SHP77 treated with DMSO at 0.1 percent for 48 hours (cell line): ENCODE results near the gene CX3CL1.
A peak's percentile ranks its signal among the peaks of the same experiment; 100 is the strongest.

Experiments
- DNase-seq: peaks from one replicate; lab custom pipeline; 2025; lab: John Stamatoyannopoulos, UW

Gene CX3CL1

DNA sequence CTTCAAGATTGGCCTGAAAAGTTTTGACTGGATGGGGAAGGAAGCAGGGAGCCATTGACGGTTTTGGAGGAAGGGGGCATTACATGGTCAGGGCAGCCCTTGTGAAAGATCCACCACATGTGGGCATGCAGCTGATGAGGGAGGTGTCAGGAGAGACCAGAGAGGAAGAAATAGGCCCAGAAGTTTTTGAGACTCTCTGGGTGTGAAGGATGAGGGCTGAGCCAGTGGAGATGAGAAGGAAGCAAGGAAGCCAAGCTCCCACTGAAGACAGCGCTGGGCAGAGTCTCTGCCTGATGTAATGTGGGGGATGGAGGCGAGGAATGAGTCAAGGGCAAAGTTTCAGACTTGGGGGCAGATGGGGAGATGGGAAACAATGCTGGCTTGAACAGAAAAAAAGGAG lies 32.8 kb downstream of the CX3CL1 start:
- no peak for DNase-seq

GRCh38 chr16:57406881-57407280 lies 34.6 kb downstream of the CX3CL1 start:
- no peak for DNase-seq

- DNase-seq = no peak
Measured at GRCh38 chr16:57407521-57408353, 35.4 kb downstream of the CX3CL1 start.

- no peak for DNase-seq
Measured at GRCh38 chr16:57409065-57409464, 36.8 kb downstream of the CX3CL1 start.

GRCh38 chr16:57409870-57410587 lies 37.7 kb downstream of the CX3CL1 start:
- no peak for DNase-seq

DNA sequence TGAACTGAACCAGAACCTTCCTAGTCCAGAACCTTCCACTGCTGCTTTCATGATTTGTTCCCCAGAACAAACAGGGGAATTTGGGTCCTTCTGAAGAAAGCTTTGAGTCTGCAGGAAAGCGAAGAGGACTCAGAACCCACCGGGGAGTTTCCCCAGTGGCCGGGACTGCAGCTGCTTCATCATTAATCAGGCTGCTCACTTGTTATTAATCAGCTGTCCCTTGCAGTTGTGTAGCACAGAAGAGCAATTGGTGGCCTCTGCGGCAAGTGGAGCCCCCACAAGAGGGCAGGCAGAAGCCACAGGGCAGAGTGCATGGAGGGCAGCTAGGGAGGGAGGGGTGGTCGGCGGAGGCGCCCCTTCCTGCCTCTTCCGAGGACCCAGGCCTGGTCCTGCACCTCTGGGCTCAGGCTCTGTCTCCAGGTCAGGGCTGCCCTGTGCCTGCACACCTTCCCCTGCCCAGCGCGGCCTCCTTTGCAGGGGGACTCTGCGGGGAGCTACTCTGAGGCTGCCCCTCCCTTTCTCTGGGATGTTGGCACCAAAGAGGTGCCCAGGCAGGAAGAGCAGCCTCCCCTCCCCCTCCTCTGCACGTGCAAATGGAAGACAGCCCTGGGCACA lies 39.2 kb downstream of the CX3CL1 start:
- no peak for DNase-seq

- no peak for DNase-seq
Measured at GRCh38 chr16:57412584-57412983, 40.3 kb downstream of the CX3CL1 start.

- DNase-seq = no peak
Measured at GRCh38 chr16:57413301-57413730, 41.0 kb downstream of the CX3CL1 start.

GRCh38 chr16:57413733-57414132 lies 41.4 kb downstream of the CX3CL1 start:
- no peak for DNase-seq

- no peak for DNase-seq
Measured at GRCh38 chr16:57416084-57416483, 43.8 kb downstream of the CX3CL1 start.

GRCh38 chr16:57419506-57419905 lies 47.2 kb downstream of the CX3CL1 start:
- no peak for DNase-seq

DNA sequence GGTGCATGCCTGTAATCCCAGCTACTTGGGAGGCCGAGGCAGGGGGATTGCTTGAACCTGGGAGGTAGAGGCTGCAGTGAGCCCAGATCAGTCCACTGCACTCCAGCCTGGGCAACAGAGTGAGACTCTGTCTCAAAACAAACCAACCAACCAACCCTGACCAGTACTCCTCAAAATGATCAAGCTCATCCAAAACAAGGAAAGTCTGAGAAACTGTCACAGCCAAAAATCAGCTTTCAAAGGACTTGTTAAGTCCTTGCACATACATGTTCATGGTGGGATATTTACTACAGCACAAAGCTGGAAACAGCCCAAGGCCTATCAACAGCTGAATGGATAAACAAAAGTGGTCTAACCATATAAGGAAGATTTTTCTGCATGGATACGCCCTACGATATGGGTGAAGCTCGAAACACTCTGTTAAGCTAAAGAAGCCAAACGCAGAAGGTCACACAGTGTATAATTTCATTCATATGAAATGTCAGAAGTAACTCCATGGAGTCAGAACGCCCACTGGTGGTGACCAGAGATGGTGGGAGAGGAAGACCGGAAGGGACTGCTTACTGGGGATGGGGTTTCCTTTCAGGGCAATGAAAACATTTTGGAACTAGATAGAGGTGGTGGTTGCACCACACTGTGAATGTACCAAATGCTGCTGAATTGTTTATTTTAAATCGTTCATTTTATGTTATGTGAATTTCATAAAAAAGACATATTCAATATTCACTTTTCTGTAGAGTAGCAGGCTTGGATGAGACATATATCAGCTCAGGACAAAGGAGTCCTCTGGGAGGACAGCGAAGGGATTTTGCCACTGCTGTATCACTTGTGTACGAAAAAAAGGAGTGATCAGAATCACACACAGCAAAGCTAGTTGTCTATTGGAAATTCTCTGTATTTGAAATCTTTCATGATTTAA lies 50.0 kb downstream of the CX3CL1 start:
- peak; percentile 67 for DNase-seq

GRCh38 chr16:57423152-57423551 lies 50.9 kb downstream of the CX3CL1 start:
- no peak for DNase-seq

GRCh38 chr16:57424583-57424982 lies 52.3 kb downstream of the CX3CL1 start:
- DNase-seq = no peak

- no peak for DNase-seq
Measured at GRCh38 chr16:57426356-57426755, 54.1 kb downstream of the CX3CL1 start.

DNA sequence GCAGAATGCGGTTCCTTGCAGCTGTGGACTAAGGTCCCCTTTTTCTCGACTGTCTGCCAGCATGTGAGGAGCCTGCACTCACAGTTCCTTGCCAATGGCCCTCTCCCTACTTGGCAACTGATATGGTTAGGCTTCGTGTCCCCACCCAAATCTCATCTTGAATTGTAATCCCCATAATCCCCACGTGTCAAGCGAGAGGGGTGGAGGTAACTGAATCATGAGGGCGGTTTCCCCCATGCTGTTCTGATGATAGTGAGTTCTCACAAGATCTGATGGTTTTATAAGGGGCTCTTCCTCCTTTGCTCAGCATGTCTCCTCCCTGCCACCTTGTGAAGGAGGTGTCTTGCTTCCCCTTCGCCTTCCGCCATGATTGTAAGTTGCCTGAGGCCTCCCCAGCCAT lies 55.0 kb downstream of the CX3CL1 start:
- no peak for DNase-seq

DNA sequence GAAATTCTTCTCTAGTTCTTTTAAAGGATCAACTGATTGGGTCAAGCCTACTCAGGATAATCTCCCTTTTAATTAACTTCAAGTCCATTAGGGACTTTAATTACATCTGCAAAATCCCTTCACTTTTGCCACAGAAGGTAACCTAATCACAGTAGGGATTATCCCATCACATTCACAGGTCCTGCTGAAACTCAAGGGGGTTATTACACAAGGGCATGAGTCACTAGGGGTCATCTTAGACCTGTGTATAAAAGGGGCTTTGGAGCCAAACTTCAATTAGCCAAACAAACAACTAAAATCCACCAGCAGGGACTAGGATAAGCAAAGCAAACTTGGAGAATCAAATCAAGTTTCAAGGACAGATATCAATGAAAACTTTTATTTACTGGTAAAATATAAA lies 55.5 kb downstream of the CX3CL1 start:
- DNase-seq = no peak

GRCh38 chr16:57430955-57431354 lies 58.7 kb downstream of the CX3CL1 start:
- no peak for DNase-seq

DNA sequence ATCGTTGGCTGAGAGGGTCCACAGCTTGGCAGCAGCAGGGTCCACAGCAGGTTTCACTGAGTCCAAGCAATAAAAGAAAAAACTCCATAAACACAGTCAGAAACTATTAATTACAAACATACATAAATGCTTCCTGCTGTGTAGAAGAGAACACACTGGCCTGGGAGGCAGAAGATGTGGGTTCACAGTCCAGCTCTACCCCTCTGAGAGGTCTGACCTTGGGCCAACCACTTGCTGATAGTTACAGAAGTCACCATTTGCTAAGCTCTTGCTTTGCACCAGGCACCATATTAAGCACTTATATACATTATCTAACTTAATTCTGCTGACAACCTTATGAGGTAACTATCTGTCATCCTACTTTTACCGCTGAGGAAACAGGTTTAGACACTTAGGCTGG lies 60.2 kb downstream of the CX3CL1 start:
- DNase-seq = no peak

DNA sequence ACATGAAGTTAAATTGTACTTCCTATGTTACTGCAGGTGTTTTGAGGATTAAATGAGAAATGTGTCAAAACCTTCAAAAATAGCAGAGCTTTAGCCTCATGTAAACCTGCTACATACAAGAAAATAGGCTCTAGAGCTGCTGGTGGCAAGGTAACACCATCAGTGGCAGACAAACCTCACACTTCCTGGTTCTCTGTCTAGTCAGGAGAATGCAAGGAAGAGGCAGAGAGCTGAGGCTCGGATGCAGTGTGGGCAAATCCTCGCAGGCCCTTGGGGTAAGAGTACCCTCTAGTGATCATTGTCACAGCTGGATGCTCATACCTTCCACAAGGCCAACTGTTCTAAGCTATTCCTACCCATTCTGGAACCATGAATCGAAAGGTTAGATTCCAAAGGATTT lies 60.7 kb downstream of the CX3CL1 start:
- no peak for DNase-seq

- no peak for DNase-seq
Measured at GRCh38 chr16:57434003-57434402, 61.7 kb downstream of the CX3CL1 start.
